ENCODE measurements around the gene FAM72B. TPM values are rescaled to one million over a fixed set of nuclear protein-coding genes. Genes with fewer than 3 reads are reported as not detected.
"Not testable (repeated sequence)": the region's sequence is repeated elsewhere in the genome, so short reads cannot be mapped to it uniquely, and the experiment has no call there.

The FAM72B gene
- total RNA-seq (1 to 10 TPM; 1.1 TPM), polyA plus RNA-seq (under 1 TPM; 0.39 to 0.81 TPM)
- long read RNA-seq, donor 1, partial matches to known transcripts: 0 of 1 reads
- long read RNA-seq, donor 1, other reads (novel, unspliced or antisense): 0 of 1 reads
- long read RNA-seq, donor 2: 0 reads
- long read RNA-seq, donor 3: 0 reads
- long read RNA-seq, donor 4: 0 reads
- long read RNA-seq, donor 5, partial matches to known transcripts: 0 of 1 reads
- long read RNA-seq, donor 5, other reads (novel, unspliced or antisense): 0 of 1 reads

DNA sequence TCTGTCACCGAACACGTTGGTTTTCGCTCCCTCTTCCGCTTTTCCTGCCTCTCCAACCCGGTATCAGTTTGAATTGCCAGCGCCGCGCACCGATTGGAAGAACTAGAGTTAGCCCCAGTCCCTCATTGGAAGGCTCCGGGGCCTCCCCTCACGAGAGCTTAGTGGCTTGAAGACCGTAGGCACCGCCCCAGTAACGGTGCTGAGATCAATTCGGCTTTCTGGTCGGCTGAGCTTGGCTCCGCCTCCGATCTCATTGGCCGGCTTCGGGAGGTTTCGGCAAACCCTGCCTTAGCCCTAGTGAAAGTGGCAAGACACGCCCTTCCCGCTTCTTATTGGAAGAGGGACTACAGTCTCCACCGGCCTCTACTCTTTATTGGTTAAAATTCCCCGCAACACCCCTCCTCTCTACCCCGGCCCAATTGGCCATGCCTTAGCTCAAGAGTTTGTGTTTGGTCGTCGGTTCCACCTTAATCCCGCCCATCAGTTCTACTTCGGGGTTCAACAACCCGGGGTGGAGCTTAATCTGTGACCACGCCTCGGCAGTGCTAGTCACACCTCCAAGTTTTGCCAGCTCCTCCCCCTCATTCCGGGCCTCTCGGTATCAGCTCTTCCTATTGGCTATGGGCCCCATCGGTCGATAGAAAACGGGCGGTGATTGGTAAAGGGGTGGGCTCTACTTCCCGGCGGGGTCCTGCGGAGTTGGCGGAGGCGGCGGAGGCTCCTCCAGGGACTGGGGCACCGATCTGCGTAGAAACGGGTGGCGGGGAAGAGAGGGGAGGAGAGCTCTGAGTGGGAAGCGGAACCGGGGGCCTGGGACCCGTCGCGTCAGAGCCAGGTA is at the start of gene FAM72B, which contains the start of gene SRGAP2C:
TSS of gene FAM72B (minus strand) at position 51 of the 838 bp plus-strand sequence. CDS start 851 bp downstream, outside the sequence.
TSS of gene SRGAP2C (plus strand) at position 686 of the 838 bp plus-strand sequence. CDS start 2,472 bp downstream, outside the sequence.
- H3K27ac ChIP-seq (ENCODE audit: low read depth in 1 of 2, low read length in 1 of 2): peak within 1 kb of the TSS in 1 of 2 donors; percentile 68
- WGBS, 2 donors: 0 to 1% methylated on average over 31 to 35 of the region's 54 CpGs
- ATAC-seq (ENCODE audit: insufficient read depth, low FRiP score) (peak; percentile 91), DNase-seq (peak; percentile 96 to 98 (median 98))
- H3K4me1 ChIP-seq (ENCODE audit: control insufficient read depth in 5 of 5, insufficient read depth in 5 of 5, low read length in 5 of 5); H3K9ac ChIP-seq (ENCODE audit: insufficient read depth in 1 of 2, low read length in 2 of 2); H3K36me3 ChIP-seq (ENCODE audit: control insufficient read depth in 4 of 4, insufficient read depth in 4 of 4, low read length in 4 of 4); H3K4me3 ChIP-seq; H3K27me3 ChIP-seq (ENCODE audit: control insufficient read depth in 3 of 3, insufficient read depth in 3 of 3, low read length in 2 of 3); H3K9me3 ChIP-seq (ENCODE audit: control insufficient read depth in 4 of 4, insufficient read depth in 3 of 4, low read length in 3 of 4): not testable (repeated sequence)

DNA sequence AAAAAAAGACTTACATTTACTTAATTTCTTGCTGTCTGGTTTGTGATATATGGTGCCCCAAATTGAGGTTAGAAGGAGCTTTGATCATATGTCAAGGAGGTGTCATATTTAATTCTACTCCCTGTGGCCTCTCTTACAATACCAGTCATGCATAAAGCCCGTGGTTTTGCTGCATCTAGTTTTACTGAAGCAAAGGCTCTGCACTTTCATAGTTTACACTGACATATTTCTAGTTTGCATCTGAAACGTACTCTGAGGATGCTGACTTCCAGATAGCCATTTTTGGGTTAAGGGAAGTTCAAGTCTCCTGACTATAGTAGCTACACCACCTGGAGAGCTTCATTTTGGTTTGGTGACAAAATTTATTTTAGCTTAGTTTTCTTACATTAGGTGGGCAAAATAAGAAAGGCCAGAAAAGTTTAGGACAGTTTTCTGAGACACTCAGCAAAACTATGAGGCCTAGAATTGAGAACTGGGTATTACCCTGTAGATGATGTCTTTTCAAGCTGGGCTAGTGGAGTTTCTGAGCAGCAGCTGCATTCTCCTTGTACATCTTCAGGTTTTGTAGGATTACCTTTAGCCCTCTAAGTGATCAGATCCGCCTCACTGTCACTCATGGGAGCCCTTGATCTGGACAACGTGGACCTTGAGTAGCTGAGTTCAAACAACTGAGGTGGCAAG is 48.4 kb upstream of the FAM72B start:
- not testable (repeated sequence) for H3K27ac ChIP-seq (ENCODE audit: low read depth in 1 of 2, low read length in 1 of 2); H3K27me3 ChIP-seq (ENCODE audit: control insufficient read depth in 3 of 3, insufficient read depth in 3 of 3, low read length in 2 of 3); H3K4me3 ChIP-seq; DNase-seq; H3K9me3 ChIP-seq (ENCODE audit: control insufficient read depth in 4 of 4, insufficient read depth in 3 of 4, low read length in 3 of 4); H3K9ac ChIP-seq (ENCODE audit: insufficient read depth in 1 of 2, low read length in 2 of 2); H3K4me1 ChIP-seq (ENCODE audit: control insufficient read depth in 5 of 5, insufficient read depth in 5 of 5, low read length in 5 of 5); ATAC-seq (ENCODE audit: insufficient read depth, low FRiP score); H3K36me3 ChIP-seq (ENCODE audit: control insufficient read depth in 4 of 4, insufficient read depth in 4 of 4, low read length in 4 of 4)
- WGBS, 2 donors: 46 to 58% methylated on average over 1 of the region's 4 CpGs

DNA sequence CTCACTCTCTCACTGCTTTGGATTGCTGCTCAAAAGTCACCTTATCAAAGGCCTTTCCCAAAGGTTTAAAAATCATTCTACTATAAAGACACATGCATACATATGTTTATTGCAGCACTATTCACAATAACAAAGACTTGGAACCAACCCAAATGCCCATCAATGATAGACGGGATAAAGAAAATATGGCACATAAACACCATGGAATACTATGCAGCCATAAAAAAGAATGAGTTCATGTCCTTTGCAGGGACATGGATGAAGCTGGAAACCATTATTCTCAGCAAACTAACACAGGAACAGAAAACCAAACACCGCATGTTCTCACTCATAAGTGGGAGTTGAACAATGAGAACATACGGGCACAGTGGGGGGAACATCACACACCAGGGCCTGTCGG is 46.5 kb upstream of the FAM72B start:
- not testable (repeated sequence) for H3K27ac ChIP-seq (ENCODE audit: low read depth in 1 of 2, low read length in 1 of 2); ATAC-seq (ENCODE audit: insufficient read depth, low FRiP score)

DNA sequence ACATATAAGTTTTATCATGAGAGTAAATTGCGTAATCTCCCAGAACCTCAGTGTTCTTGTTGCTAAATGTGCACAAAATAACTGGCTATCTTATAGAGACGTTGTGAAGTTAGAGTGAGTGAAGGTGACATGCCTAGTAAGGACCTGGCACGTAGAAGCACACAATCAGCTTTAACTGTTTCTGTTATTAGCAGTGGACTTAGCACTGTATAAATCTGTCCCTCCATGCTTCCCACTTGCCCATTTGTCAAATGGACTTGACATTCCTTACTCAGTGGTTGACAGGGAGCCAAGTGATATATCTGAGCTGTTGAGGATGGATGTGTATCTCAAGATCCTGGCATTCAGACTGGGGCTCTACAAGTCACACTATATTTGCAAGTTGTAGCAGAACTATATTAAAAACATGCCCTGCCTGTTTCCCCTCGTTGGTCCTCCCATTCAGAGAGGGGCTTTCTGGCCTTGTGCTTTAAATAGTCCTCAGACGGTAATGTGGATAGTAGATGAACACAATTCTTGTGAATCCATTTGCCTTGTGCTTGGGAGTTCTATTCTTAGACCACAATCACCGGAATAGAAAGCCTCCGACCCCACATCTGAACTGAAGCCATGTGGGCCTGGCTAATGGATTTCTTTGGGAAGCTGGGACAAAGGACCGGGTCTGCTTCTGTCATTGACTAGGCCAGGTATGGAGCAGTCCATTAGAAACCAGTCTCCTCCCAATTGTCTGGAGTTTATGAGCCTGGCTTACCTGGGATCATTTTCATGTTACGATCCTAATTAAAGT is 43.6 kb upstream of the FAM72B start:
- not testable (repeated sequence) for H3K9me3 ChIP-seq (ENCODE audit: control insufficient read depth in 4 of 4, insufficient read depth in 3 of 4, low read length in 3 of 4)
- WGBS, 2 donors: 64 to 76% methylated on average over 1 to 3 of the region's 9 CpGs

More for the DNA sequence above, 46.5 kb upstream of the FAM72B start:
- H3K9ac ChIP-seq (ENCODE audit: insufficient read depth in 1 of 2, low read length in 2 of 2); H3K4me3 ChIP-seq; H3K4me1 ChIP-seq (ENCODE audit: control insufficient read depth in 5 of 5, insufficient read depth in 5 of 5, low read length in 5 of 5); H3K9me3 ChIP-seq (ENCODE audit: control insufficient read depth in 4 of 4, insufficient read depth in 3 of 4, low read length in 3 of 4); H3K36me3 ChIP-seq (ENCODE audit: control insufficient read depth in 4 of 4, insufficient read depth in 4 of 4, low read length in 4 of 4); H3K27me3 ChIP-seq (ENCODE audit: control insufficient read depth in 3 of 3, insufficient read depth in 3 of 3, low read length in 2 of 3); DNase-seq: not testable (repeated sequence)
- 71 to 74% methylated on average over 1 of the region's 4 CpGs for WGBS, 2 donors

DNA sequence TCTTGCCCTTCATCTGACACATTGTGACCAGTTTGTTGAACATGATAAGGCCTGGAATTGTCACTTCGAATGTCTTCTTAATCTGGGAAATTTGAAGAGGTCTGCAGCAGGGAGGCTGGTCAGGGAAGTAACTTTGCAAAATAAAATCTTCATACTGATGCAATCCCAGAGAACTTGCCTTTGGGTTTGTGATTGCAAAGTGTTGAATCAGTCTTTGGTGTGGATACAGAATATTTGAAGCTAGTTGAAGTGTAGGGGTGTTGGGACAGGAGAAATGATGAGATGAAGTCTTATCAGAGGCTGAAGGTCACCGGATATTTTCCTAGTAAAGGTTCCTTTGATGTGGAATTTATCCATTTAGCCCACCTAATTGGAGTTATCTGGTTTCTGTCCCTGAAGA is 42.8 kb upstream of the FAM72B start:
- H3K27ac ChIP-seq (ENCODE audit: low read depth in 1 of 2, low read length in 1 of 2); H3K9ac ChIP-seq (ENCODE audit: insufficient read depth in 1 of 2, low read length in 2 of 2); H3K4me3 ChIP-seq; H3K9me3 ChIP-seq (ENCODE audit: control insufficient read depth in 4 of 4, insufficient read depth in 3 of 4, low read length in 3 of 4); DNase-seq; H3K36me3 ChIP-seq (ENCODE audit: control insufficient read depth in 4 of 4, insufficient read depth in 4 of 4, low read length in 4 of 4); H3K27me3 ChIP-seq (ENCODE audit: control insufficient read depth in 3 of 3, insufficient read depth in 3 of 3, low read length in 2 of 3); ATAC-seq (ENCODE audit: insufficient read depth, low FRiP score); H3K4me1 ChIP-seq (ENCODE audit: control insufficient read depth in 5 of 5, insufficient read depth in 5 of 5, low read length in 5 of 5): not testable (repeated sequence)
- 90 to 100% methylated on average over 1 of the region's 2 CpGs for WGBS, 2 donors

More for the DNA sequence above, 43.6 kb upstream of the FAM72B start:
- not testable (repeated sequence) for H3K27me3 ChIP-seq (ENCODE audit: control insufficient read depth in 3 of 3, insufficient read depth in 3 of 3, low read length in 2 of 3); ATAC-seq (ENCODE audit: insufficient read depth, low FRiP score); H3K27ac ChIP-seq (ENCODE audit: low read depth in 1 of 2, low read length in 1 of 2); H3K4me1 ChIP-seq (ENCODE audit: control insufficient read depth in 5 of 5, insufficient read depth in 5 of 5, low read length in 5 of 5); H3K36me3 ChIP-seq (ENCODE audit: control insufficient read depth in 4 of 4, insufficient read depth in 4 of 4, low read length in 4 of 4); H3K4me3 ChIP-seq; DNase-seq; H3K9ac ChIP-seq (ENCODE audit: insufficient read depth in 1 of 2, low read length in 2 of 2)

DNA sequence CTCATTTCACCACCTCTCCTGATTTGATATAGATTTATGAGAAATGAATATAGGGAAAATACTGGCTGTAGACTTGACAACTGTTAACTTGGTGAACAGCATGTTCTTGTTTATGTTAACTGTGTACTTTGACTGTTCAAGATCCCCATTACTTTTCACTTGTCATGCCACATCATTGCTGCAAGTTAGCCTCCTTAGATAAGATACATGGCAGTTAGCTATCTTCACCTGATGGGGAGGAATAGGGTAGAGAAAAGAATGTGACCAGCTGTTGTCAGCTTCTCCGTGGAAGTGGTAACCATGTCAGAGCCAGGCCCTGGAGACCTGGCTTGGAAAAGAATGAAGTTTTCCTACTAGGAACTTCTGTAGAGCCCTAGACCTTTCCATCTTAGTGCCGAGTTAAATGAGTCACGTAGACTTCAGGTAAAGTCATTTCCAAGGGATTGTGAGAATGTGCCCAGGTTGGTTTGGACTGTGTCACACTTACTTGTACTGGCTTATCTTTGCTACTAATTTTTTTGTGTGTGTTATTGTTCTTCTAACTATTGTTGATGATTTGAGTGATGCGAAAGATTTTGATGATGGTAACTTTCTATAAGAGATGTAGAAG is 42.3 kb upstream of the FAM72B start:
- H3K4me3 ChIP-seq; H3K9me3 ChIP-seq (ENCODE audit: control insufficient read depth in 4 of 4, insufficient read depth in 3 of 4, low read length in 3 of 4); H3K9ac ChIP-seq (ENCODE audit: insufficient read depth in 1 of 2, low read length in 2 of 2); H3K36me3 ChIP-seq (ENCODE audit: control insufficient read depth in 4 of 4, insufficient read depth in 4 of 4, low read length in 4 of 4); DNase-seq; H3K27me3 ChIP-seq (ENCODE audit: control insufficient read depth in 3 of 3, insufficient read depth in 3 of 3, low read length in 2 of 3); H3K27ac ChIP-seq (ENCODE audit: low read depth in 1 of 2, low read length in 1 of 2); H3K4me1 ChIP-seq (ENCODE audit: control insufficient read depth in 5 of 5, insufficient read depth in 5 of 5, low read length in 5 of 5): not testable (repeated sequence)
- ATAC-seq (ENCODE audit: insufficient read depth, low FRiP score): peak; percentile 15
- WGBS, 2 donors: 95 to 99% methylated on average over 2 of the region's 4 CpGs

DNA sequence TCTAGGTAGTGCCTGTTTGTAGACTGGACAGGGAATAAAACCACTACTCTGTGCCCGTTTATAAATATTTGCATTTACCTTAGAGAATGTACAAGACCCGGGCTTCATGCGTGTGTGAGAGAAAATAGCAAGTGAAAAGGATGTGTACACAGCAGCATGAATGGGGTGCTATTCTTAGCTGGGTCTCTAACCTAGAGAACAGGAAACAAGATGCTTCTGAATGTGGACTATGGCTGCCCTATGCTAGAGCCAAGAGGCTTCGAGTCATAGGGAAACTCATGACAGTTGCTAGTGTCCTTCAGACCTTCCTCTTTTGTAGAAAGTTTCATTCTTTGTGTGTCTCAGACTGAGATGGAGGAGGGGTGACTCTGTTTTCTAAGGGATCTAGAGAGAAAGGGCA is 40.6 kb upstream of the FAM72B start:
- H3K4me1 ChIP-seq (ENCODE audit: control insufficient read depth in 5 of 5, insufficient read depth in 5 of 5, low read length in 5 of 5); H3K27me3 ChIP-seq (ENCODE audit: control insufficient read depth in 3 of 3, insufficient read depth in 3 of 3, low read length in 2 of 3); H3K27ac ChIP-seq (ENCODE audit: low read depth in 1 of 2, low read length in 1 of 2); H3K4me3 ChIP-seq; H3K9me3 ChIP-seq (ENCODE audit: control insufficient read depth in 4 of 4, insufficient read depth in 3 of 4, low read length in 3 of 4); DNase-seq; H3K9ac ChIP-seq (ENCODE audit: insufficient read depth in 1 of 2, low read length in 2 of 2); H3K36me3 ChIP-seq (ENCODE audit: control insufficient read depth in 4 of 4, insufficient read depth in 4 of 4, low read length in 4 of 4): not testable (repeated sequence)
- WGBS, 2 donors: 21 to 27% methylated on average over 3 of the region's 4 CpGs
- peak; percentile 74 for ATAC-seq (ENCODE audit: insufficient read depth, low FRiP score)

All from lung (tissue), 14 donors.